GM12878 (cell line): Measurements from ENCODE around the gene CDH1. TPM values are rescaled to one million over a fixed set of nuclear protein-coding genes. Genes with fewer than 3 reads are reported as not detected.

Experiments used
- ATAC-seq: fragments of 200-7000 bp; cut with Tn5 transposase; 3 replicates; pipeline ENCODE4 v1.9.1; 2020; ENCODE audit warnings: mild to moderate bottlenecking, moderate library complexity
- BruUV-seq: library from RNA; stranded (reverse); fragments of 400-500 nt; replicated peaks from 2 replicates; lab custom pipeline; 2021; lab: Mats Ljungman, UMichigan
- CTCF ChIA-PET: fragments of 300-600 bp; sonication (Branson Sonifier 250); formaldehyde crosslinking; extraction: SDS; loops from one replicate; lab custom pipeline; 2021; ENCODE audit warnings: inconsistent platforms; lab: Yijun Ruan, JAX
- POLR2A ChIA-PET: fragments of 350-600 bp; formaldehyde crosslinking; extraction: SDS; loops from one replicate; lab custom pipeline; 2021; ENCODE audit warnings: inconsistent platforms; lab: Charles Lee
- RAD21 ChIA-PET: fragments of 300-600 bp; sonication (Branson Sonifier 250); formaldehyde crosslinking; loops from one replicate; lab custom pipeline; 2023; ENCODE audit warnings: antibody characterized with exemption; ENCODE audit not compliant: unreplicated experiment; lab: Charles Lee
- SMC1A ChIA-PET: fragments of 300-600 bp; sonication (Branson Sonifier 250); formaldehyde crosslinking; loops from one replicate; lab custom pipeline; 2023; ENCODE audit not compliant: unreplicated experiment, uncharacterized antibody; lab: Charles Lee
- DNase-seq: peaks from one replicate; pipeline ENCODE4 v3.0.0-alpha.2; 2011; ENCODE audit warnings: low read depth, low spot score
- FAIRE-seq: peaks from 3 replicates; lab custom pipeline; 2011; peaks lifted over from hg19 to GRCh38; lab: Jason Lieb, UNC
- H2AFZ ChIP-seq: 2 replicates; pipeline ENCODE4 v1.6.0; 2011; ENCODE audit warnings: low read depth, low read length, control low read depth; ENCODE audit not compliant: control insufficient read depth
- H3K27ac ChIP-seq: 2 replicates; pipeline ENCODE4 v1.5.1; 2011; ENCODE audit warnings: control low read depth; ENCODE audit not compliant: control insufficient read depth, insufficient read depth
- H3K27me3 ChIP-seq, 2 experiments: replicated peaks in 1 of 2; 2 replicates each; pipeline versions ENCODE4 v1.6.0 to v1.6.1; 2011; ENCODE audit warnings: low read length in 1 of 2; ENCODE audit not compliant: control insufficient read depth in 2 of 2, insufficient read depth in 2 of 2
- H3K36me3 ChIP-seq, 2 experiments: 2 replicates each; pipeline ENCODE4 v1.5.1; 2011; ENCODE audit warnings: low read length in 1 of 2; ENCODE audit not compliant: control insufficient read depth in 2 of 2, insufficient read depth in 2 of 2
- H3K4me1 ChIP-seq: 2 replicates; pipeline ENCODE4 v1.6.1; 2011; ENCODE audit warnings: mild to moderate bottlenecking, low read length, moderate library complexity, mixed read lengths; ENCODE audit not compliant: control insufficient read depth, insufficient read depth
- H3K4me2 ChIP-seq: 2 replicates; pipeline ENCODE4 v1.6.0; 2011; ENCODE audit warnings: control low read depth; ENCODE audit not compliant: control insufficient read depth, insufficient read depth
- H3K4me3 ChIP-seq: fragments of 200-600 bp; sonication (generic); 2 replicates; pipeline ENCODE4 v1.5.1; 2016
- H3K79me2 ChIP-seq: 2 replicates; pipeline ENCODE4 v1.6.0; 2011; ENCODE audit warnings: low read length; ENCODE audit not compliant: control insufficient read depth, insufficient read depth
- H3K9ac ChIP-seq: 2 replicates; pipeline ENCODE4 v1.8.0; 2011; ENCODE audit warnings: low read length, control low read depth, mixed read lengths; ENCODE audit not compliant: control insufficient read depth, insufficient read depth
- H3K9me3 ChIP-seq: replicated peaks from 3 replicates; pipeline ENCODE4 v1.5.1; 2011; ENCODE audit warnings: mild to moderate bottlenecking, low read length; ENCODE audit not compliant: control insufficient read depth, insufficient read depth
- H4K20me1 ChIP-seq: 2 replicates; pipeline ENCODE4 v1.6.0; 2011; ENCODE audit not compliant: control insufficient read depth, insufficient read depth
- ATF7 ChIP-seq: fragments of 450-650 bp; IDR thresholded peaks from 2 replicates; pipeline ENCODE4 v1.6.1; 2016; ENCODE audit warnings: low read depth, mild to moderate bottlenecking
- BCL3 ChIP-seq: IDR thresholded peaks from 2 replicates; pipeline ENCODE4 v1.6.1; 2011; ENCODE audit warnings: borderline replicate concordance, low read depth, mild to moderate bottlenecking, moderate library complexity, low read length; ENCODE audit not compliant: insufficient read depth, poor library complexity, severe bottlenecking
- FOS ChIP-seq: IDR thresholded peaks from 3 replicates; pipeline ENCODE4 v1.6.1; 2011; ENCODE audit warnings: borderline replicate concordance; ENCODE audit not compliant: insufficient read length; ENCODE audit errors: extremely low read depth
- IKZF2 ChIP-seq, 2 experiments: fragments of 450-650 bp; IDR thresholded peaks; 2 replicates each; pipeline ENCODE4 v1.6.1; 2017; ENCODE audit warnings: mild to moderate bottlenecking in 2 of 2, moderate library complexity in 2 of 2
- MEF2B ChIP-seq: fragments of 450-650 bp; IDR thresholded peaks from 2 replicates; pipeline ENCODE4 v1.6.1; 2018; ENCODE audit warnings: mild to moderate bottlenecking, moderate library complexity; ENCODE audit not compliant: partially characterized antibody, poor library complexity, severe bottlenecking
- NR2C1 ChIP-seq: fragments of 450-650 bp; IDR thresholded peaks from 2 replicates; pipeline ENCODE4 v1.6.1; 2017; ENCODE audit warnings: antibody characterized with exemption, mild to moderate bottlenecking, moderate library complexity
- NR2F1 ChIP-seq: fragments of 450-650 bp; conservative IDR thresholded peaks from 2 replicates; pipeline ENCODE4 v1.6.1; 2017; ENCODE audit warnings: mild to moderate bottlenecking
- SMAD1 ChIP-seq: fragments of 450-650 bp; IDR thresholded peaks from 2 replicates; pipeline ENCODE4 v1.6.1; 2018; ENCODE audit warnings: mild to moderate bottlenecking, low read depth; ENCODE audit not compliant: partially characterized antibody
- TCF7 ChIP-seq: IDR thresholded peaks from 2 replicates; pipeline ENCODE4 v1.6.1; 2014; ENCODE audit warnings: antibody characterized with exemption, borderline replicate concordance
- WGBS: methylation state at CpG from one replicate; pipeline ENCODE4 v1.1.6; 2016; ENCODE audit warnings: low lambda C conversion rate; ENCODE audit not compliant: insufficient replicate concordance, insufficient coverage; ENCODE audit errors: missing lambda C conversion rate; 5-methylcytosine and 5-hydroxymethylcytosine counted together
- in situ Hi-C: fragments of 300-500 bp; cut with MboI; formaldehyde crosslinking; loops from 9 replicates; pipeline ENCODE4 v1.14.3; 2018; ENCODE audit warnings: mixed read lengths
- intact Hi-C: fragments of 100-400 bp; cut with micrococcal nuclease; formaldehyde crosslinking; loops from one replicate; pipeline ENCODE4 v1.14.2; 2022; ENCODE audit not compliant: unreplicated experiment
- polyA plus RNA-seq, 11 experiments: library from polyadenylated mRNA; depleted of rRNA in 4 of 11; unstranded in 6 of 11; stranded (reverse) in 5 of 11; fragments of >200 nt; fragmentation: Nextera tagmentation in 4 of 11; fragmentation: Illumina TruSeq in 1 of 11; extraction: Ambion mirVana in 4 of 11; extraction: Trizol in 1 of 11; gene quantifications; 1 replicate in 1 of 11; 2 replicates in 10 of 11; pipeline versions ENCODE4 v1.2.1 to v1.2.3, GENCODE V29; 2011 to 2016; ENCODE audit warnings: inconsistent platforms in 2 of 11, missing spikeins in 2 of 11, low read depth in 1 of 11
- total RNA-seq, 4 experiments: library from RNA; depleted of rRNA in 3 of 4; stranded (reverse); fragments of >200 nt in 3 of 4; fragmentation: Illumina TruSeq in 1 of 4; extraction: Trizol in 1 of 4; gene quantifications; 2 replicates each; pipeline versions ENCODE4 v1.2.1 to v1.2.3, GENCODE V29; 2013 to 2021

Gene CDH1
- total and polyA plus RNA-seq, 10 of the 15 experiments (the other 5 are each of a cell fraction or from before 2014, with no cell fraction given), result 2.2 to 30.6 (median 17.7) TPM

- TF ChIP-seq BCL3 (no peak), SMAD1 (no peak), ATF7 (peak; percentile 79), NR2C1 (no peak), IKZF2 (IDR thresholded peaks at IDR 0.05) (peak; percentile 69 to 76), FOS (no peak), MEF2B (peak; percentile 64)
Observed at GRCh38 chr16:68752602-68753001, 15.5 kb downstream of the CDH1 start (continued).

- ATAC-seq (no peak), FAIRE-seq (no peak), DNase-seq (no peak)
- Histone ChIP-seq H3K36me3 (no peaks in the 10 kb centered on the region), H4K20me1 (no peaks in the 10 kb centered on the region), H3K79me2 (no peaks in the 10 kb centered on the region; the same call in 1 of the 2 replicates), H3K27ac (0 out of 2 replicates have a peak overlapping the region, but pooled peaks have one; percentile 2), H3K9ac (no peak overlapping the region), H3K27me3 (no peaks in the 10 kb centered on the region), H3K4me2 (no peak overlapping the region), H3K9me3 (no peaks in the 10 kb centered on the region), H3K4me3 (no peak overlapping the region), H2AFZ (peak overlapping the region; percentile 24; the same call in 1 of the 2 replicates), H3K4me1 (peaks cover 46% of the 10 kb centered on the region)
- RAD21 ChIA-PET, result interaction anchor here (0.7 to 2.0 kb wide), 3 partner anchors 9 to 23 kb away, joined by 3 to 5 read pairs (median 3); partner anchors contain the start of gene CDH1
- TF ChIP-seq TCF7, result no peak
- TF ChIP-seq NR2F1, result peak; percentile 87
- POLR2A ChIA-PET, result interaction anchor here (1.2 kb wide), 1 partner anchor 15 kb away, joined by 5 read pairs; no protein-coding TSS in a partner anchor
- CTCF ChIA-PET, result interaction anchor here (0.6 to 1.0 kb wide), 2 partner anchors 18 to 36 kb away, joined by 3 read pairs; no protein-coding TSS in a partner anchor
- BruUV-seq, result no TSS peak
- WGBS, result 64% methylated on average over 6 of the region's 7 CpGs
- in situ Hi-C loops (loop anchor here (25.0 kb wide), 1 partner anchor 1658 kb away; no protein-coding TSS in a partner anchor), intact Hi-C loops (no loop called here)
- SMC1A ChIA-PET, result interaction anchor here (0.8 kb wide), 1 partner anchor 225 kb away, joined by 4 read pairs; no protein-coding TSS in a partner anchor
Observed at GRCh38 chr16:68754084-68754792, 17.1 kb downstream of the CDH1 start.
